ENCODE results near the gene RBFOX2.

Gene RBFOX2

DNA sequence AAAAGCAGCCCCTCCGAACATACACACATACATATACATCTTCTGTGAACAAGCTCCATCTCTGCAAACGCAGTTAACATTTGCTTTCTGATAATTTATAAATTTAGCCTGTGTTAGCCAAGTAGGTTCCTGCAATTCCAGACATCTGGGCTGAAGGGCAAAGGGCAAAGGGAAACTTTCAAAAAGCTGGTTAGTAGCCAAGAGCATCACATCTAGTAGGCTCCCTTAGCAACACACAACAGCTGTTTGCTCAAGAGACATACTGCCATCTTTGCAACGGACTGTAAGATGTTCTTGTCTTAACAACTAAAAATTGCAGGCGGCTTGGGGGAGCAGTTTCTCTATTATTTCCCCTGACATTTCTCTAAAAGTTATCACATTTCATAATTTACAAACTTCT, 134.9 kb downstream of the RBFOX2 start:
- TF ChIP-seq TAF1 (IDR thresholded peaks at IDR 0.05; ENCODE audit: borderline replicate concordance, insufficient read depth, low read length) (no peak), SIN3A (IDR thresholded peaks at IDR 0.05; ENCODE audit: borderline replicate concordance, insufficient read depth, low read length) (no peak), POLR2AphosphoS5 (IDR thresholded peaks at IDR 0.05; ENCODE audit: low read depth, low read length) (no peak), FOXP2 (optimal IDR thresholded peaks at IDR 0.05; ENCODE audit: borderline replicate concordance, extremely low read depth, extremely low read length, insufficient read depth) (no peak)
- TF ChIP-seq, protein P1, sequence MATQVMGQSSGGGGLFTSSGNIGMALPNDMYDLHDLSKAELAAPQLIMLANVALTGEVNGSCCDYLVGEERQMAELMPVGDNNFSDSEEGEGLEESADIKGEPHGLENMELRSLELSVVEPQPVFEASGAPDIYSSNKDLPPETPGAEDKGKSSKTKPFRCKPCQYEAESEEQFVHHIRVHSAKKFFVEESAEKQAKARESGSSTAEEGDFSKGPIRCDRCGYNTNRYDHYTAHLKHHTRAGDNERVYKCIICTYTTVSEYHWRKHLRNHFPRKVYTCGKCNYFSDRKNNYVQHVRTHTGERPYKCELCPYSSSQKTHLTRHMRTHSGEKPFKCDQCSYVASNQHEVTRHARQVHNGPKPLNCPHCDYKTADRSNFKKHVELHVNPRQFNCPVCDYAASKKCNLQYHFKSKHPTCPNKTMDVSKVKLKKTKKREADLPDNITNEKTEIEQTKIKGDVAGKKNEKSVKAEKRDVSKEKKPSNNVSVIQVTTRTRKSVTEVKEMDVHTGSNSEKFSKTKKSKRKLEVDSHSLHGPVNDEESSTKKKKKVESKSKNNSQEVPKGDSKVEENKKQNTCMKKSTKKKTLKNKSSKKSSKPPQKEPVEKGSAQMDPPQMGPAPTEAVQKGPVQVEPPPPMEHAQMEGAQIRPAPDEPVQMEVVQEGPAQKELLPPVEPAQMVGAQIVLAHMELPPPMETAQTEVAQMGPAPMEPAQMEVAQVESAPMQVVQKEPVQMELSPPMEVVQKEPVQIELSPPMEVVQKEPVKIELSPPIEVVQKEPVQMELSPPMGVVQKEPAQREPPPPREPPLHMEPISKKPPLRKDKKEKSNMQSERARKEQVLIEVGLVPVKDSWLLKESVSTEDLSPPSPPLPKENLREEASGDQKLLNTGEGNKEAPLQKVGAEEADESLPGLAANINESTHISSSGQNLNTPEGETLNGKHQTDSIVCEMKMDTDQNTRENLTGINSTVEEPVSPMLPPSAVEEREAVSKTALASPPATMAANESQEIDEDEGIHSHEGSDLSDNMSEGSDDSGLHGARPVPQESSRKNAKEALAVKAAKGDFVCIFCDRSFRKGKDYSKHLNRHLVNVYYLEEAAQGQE (IDR thresholded peaks at IDR 0.05; ENCODE audit: insufficient read depth in 1 of 2, low read depth in 2 of 2, low read length in 2 of 2) = no peak

- no peak for TF ChIP-seq SIN3A (IDR thresholded peaks at IDR 0.05; ENCODE audit: borderline replicate concordance, insufficient read depth, low read length)
- TF ChIP-seq, protein P1 (IDR thresholded peaks at IDR 0.05; ENCODE audit: insufficient read depth in 1 of 2, low read depth in 2 of 2, low read length in 2 of 2) = no peak
- no peak for TF ChIP-seq FOXP2 (optimal IDR thresholded peaks at IDR 0.05; ENCODE audit: borderline replicate concordance, extremely low read depth, extremely low read length, insufficient read depth)
- TF ChIP-seq POLR2AphosphoS5 (IDR thresholded peaks at IDR 0.05; ENCODE audit: low read depth, low read length) = no peak
Measured at GRCh38 chr22:35892192-35892591, 136.4 kb downstream of the RBFOX2 start.

DNA sequence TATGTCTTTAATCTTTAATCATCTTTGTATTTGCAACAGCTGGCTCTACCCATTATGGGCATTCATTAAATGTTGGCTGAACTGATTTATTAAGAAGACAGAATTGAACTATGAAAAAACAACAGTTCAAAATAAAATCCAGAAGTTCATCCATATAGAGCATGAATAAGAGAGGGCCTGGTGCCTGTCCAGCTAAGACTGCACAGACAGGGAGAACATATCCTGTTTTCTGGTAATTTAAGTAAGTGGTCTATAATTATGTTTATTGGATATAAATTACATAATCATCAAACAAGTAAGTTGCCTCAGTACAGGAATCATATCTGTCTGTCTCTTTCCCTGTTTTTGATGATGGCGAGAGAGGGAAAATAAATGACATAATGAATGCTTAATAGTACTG, 137.2 kb downstream of the RBFOX2 start:
- TF ChIP-seq, protein P1 (IDR thresholded peaks at IDR 0.05; ENCODE audit: insufficient read depth in 1 of 2, low read depth in 2 of 2, low read length in 2 of 2) = no peak
- TF ChIP-seq SIN3A (IDR thresholded peaks at IDR 0.05; ENCODE audit: borderline replicate concordance, insufficient read depth, low read length) = no peak
- TF ChIP-seq POLR2AphosphoS5 (IDR thresholded peaks at IDR 0.05; ENCODE audit: low read depth, low read length) = no peak
- TF ChIP-seq TAF1 (IDR thresholded peaks at IDR 0.05; ENCODE audit: borderline replicate concordance, insufficient read depth, low read length) = no peak
- TF ChIP-seq FOXP2 (optimal IDR thresholded peaks at IDR 0.05; ENCODE audit: borderline replicate concordance, extremely low read depth, extremely low read length, insufficient read depth) = no peak

- TF ChIP-seq FOXP2 (optimal IDR thresholded peaks at IDR 0.05; ENCODE audit: borderline replicate concordance, extremely low read depth, extremely low read length, insufficient read depth) (no peak), SIN3A (IDR thresholded peaks at IDR 0.05; ENCODE audit: borderline replicate concordance, insufficient read depth, low read length) (no peak), POLR2AphosphoS5 (IDR thresholded peaks at IDR 0.05; ENCODE audit: low read depth, low read length) (no peak)
- TF ChIP-seq, protein P1 (IDR thresholded peaks at IDR 0.05; ENCODE audit: insufficient read depth in 1 of 2, low read depth in 2 of 2, low read length in 2 of 2) = no peak
Measured at GRCh38 chr22:35889071-35889470, 139.6 kb downstream of the RBFOX2 start.
